HL-60 (cell line): ENCODE measurements around the gene LIN52.

Experiments
- DNase-seq, 2 experiments: peaks; one replicate each; pipeline ENCODE4 v3.0.0-alpha.2; 2010 to 2020; ENCODE audit warnings: low read depth in 1 of 2, low spot score in 1 of 2
- H3K27ac ChIP-seq: fragments of 250-450 bp; sonication (Bioruptor Pico); replicated peaks from 2 replicates; pipeline ENCODE4 v1.5.1; 2020; ENCODE audit warnings: mild to moderate bottlenecking, moderate library complexity
- H3K27me3 ChIP-seq: fragments of 250-450 bp; sonication (Bioruptor Pico); 2 replicates; pipeline ENCODE4 v1.5.1; 2021; ENCODE audit warnings: mild to moderate bottlenecking, moderate library complexity; ENCODE audit not compliant: insufficient read depth, poor library complexity, severe bottlenecking
- H3K4me3 ChIP-seq: replicated peaks from 2 replicates; pipeline ENCODE4 v1.5.1; 2011; ENCODE audit warnings: mild to moderate bottlenecking, control low read depth, low read length; ENCODE audit not compliant: insufficient read depth
- GABPA ChIP-seq: IDR thresholded peaks from 2 replicates; pipeline ENCODE4 v1.6.1; 2012; ENCODE audit warnings: low read depth
- POLR2AphosphoS5 ChIP-seq: IDR thresholded peaks from 2 replicates; pipeline ENCODE4 v1.6.1; 2012; ENCODE audit warnings: low read depth
- SPI1 ChIP-seq: IDR thresholded peaks from 2 replicates; pipeline ENCODE4 v1.6.1; 2012; ENCODE audit warnings: low read depth, mild to moderate bottlenecking, borderline replicate concordance
- TF ChIP-seq, protein P1 (sequence below): IDR thresholded peaks from one replicate; pipeline ENCODE4 v1.5.1; 2011; ENCODE audit warnings: low read length, control low read depth, inconsistent platforms; ENCODE audit not compliant: insufficient read depth
- TF ChIP-seq, protein P2 (sequence below): IDR thresholded peaks from 2 replicates; pipeline ENCODE4 v1.6.1; 2012; ENCODE audit warnings: low read depth; ENCODE audit not compliant: insufficient replicate concordance

LIN52 gene

DNA sequence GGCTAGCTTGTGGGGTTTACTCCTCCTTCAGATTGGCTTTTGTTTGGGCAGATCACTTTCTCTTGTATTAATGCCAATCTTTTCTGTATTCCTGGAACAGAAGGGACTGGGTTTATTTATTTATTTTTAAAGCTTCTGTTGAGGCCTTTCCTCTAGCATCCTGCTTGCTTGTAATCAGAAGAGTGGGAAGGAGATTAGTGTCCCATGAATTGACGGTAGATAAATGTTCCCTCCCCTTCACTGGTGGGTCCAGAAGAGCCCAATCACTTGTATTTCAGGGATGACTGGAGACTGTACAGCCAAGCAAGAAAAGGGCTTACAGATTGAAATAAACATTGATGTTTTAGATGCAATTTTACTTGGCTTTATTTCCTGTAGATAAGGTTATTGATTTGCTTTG is 71.0 kb downstream of the LIN52 start:
- Histone ChIP-seq H3K27ac (no peak overlapping the region), H3K27me3 (no peaks in the 10 kb centered on the region)

DNA sequence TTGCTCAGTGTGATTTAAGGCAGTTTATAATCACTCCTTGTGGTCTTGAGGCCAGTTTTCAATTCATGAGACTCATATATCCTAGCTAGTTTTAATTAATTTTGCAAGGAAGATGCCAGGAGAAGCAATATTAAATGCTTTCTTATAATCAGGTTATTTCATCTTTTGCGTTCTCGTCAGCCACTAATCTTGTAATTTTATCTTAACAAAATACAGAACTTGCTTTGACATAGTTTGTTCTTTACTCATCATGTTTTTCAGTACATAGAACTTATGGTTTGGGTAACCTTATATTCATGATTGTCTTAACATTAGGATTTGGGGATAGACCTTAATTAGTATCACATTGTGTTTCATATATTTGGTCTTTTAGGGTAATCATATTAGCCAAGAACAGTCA is 76.0 kb downstream of the LIN52 start:
- Histone ChIP-seq H3K27me3 (no peaks in the 10 kb centered on the region), H3K27ac (no peak overlapping the region), H3K4me3 (no peak overlapping the region)
- DNase-seq: no peak
- TF ChIP-seq, protein P1, sequence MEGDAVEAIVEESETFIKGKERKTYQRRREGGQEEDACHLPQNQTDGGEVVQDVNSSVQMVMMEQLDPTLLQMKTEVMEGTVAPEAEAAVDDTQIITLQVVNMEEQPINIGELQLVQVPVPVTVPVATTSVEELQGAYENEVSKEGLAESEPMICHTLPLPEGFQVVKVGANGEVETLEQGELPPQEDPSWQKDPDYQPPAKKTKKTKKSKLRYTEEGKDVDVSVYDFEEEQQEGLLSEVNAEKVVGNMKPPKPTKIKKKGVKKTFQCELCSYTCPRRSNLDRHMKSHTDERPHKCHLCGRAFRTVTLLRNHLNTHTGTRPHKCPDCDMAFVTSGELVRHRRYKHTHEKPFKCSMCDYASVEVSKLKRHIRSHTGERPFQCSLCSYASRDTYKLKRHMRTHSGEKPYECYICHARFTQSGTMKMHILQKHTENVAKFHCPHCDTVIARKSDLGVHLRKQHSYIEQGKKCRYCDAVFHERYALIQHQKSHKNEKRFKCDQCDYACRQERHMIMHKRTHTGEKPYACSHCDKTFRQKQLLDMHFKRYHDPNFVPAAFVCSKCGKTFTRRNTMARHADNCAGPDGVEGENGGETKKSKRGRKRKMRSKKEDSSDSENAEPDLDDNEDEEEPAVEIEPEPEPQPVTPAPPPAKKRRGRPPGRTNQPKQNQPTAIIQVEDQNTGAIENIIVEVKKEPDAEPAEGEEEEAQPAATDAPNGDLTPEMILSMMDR: no peak
- TF ChIP-seq GABPA (no peak), POLR2AphosphoS5 (no peak), SPI1 (no peak)
- TF ChIP-seq, protein P2, sequence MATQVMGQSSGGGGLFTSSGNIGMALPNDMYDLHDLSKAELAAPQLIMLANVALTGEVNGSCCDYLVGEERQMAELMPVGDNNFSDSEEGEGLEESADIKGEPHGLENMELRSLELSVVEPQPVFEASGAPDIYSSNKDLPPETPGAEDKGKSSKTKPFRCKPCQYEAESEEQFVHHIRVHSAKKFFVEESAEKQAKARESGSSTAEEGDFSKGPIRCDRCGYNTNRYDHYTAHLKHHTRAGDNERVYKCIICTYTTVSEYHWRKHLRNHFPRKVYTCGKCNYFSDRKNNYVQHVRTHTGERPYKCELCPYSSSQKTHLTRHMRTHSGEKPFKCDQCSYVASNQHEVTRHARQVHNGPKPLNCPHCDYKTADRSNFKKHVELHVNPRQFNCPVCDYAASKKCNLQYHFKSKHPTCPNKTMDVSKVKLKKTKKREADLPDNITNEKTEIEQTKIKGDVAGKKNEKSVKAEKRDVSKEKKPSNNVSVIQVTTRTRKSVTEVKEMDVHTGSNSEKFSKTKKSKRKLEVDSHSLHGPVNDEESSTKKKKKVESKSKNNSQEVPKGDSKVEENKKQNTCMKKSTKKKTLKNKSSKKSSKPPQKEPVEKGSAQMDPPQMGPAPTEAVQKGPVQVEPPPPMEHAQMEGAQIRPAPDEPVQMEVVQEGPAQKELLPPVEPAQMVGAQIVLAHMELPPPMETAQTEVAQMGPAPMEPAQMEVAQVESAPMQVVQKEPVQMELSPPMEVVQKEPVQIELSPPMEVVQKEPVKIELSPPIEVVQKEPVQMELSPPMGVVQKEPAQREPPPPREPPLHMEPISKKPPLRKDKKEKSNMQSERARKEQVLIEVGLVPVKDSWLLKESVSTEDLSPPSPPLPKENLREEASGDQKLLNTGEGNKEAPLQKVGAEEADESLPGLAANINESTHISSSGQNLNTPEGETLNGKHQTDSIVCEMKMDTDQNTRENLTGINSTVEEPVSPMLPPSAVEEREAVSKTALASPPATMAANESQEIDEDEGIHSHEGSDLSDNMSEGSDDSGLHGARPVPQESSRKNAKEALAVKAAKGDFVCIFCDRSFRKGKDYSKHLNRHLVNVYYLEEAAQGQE: no peak

More for the DNA sequence above, 71.0 kb downstream of the LIN52 start:
- TF ChIP-seq, protein P1: no peak
- TF ChIP-seq SPI1 (no peak), GABPA (no peak), POLR2AphosphoS5 (no peak)
- TF ChIP-seq, protein P2: no peak
- DNase-seq: no peak
- H3K4me3 ChIP-seq: no peak overlapping the region

DNA sequence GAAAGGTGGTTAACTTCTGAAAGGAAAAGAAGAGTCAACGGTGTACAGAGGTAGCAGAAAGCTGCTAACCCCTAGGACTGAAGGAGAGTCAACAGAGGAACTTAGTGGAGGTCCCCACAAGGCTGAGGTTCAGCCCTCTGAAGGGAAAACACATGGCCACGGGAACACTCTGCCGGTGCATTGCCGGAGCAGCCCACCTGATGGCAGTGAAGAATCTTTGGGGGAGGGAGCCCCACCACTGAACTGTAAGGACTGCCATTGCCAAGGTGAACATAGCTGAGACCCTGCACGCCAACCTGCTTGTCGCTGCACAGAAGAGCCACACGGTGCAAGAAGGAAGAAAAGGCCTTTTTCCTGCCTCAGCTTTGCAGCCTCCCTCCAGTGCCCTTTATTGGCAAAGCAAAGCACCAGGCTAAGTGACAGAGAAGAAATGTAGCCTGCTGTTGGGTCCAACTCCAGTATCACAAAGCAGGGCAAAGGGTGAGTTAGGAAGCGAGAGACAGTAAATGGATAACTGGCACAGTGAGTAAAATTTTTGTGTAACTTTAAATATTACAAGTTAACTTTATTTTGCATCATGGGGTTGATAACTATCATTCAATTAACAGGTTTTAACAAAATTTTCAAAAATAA is 76.9 kb downstream of the LIN52 start:
- Histone ChIP-seq H3K27me3 (no peaks in the 10 kb centered on the region), H3K27ac (no peak overlapping the region), H3K4me3 (no peak overlapping the region)
- no peak for DNase-seq
- TF ChIP-seq, protein P2: no peak
- no peak for TF ChIP-seq POLR2AphosphoS5
